CD4-positive, alpha-beta T cell treated with Interleukin-21 for 1 hour (primary cell): ENCODE data around the gene PCBP2.
"Not testable (repeated sequence)": the region's sequence is repeated elsewhere in the genome, so short reads cannot be mapped to it uniquely, and the experiment has no call there.

ENCODE experiments used
- DNase-seq: peaks from one replicate; pipeline ENCODE4 v3.0.0-alpha.2; 2020

The PCBP2 gene

DNA sequence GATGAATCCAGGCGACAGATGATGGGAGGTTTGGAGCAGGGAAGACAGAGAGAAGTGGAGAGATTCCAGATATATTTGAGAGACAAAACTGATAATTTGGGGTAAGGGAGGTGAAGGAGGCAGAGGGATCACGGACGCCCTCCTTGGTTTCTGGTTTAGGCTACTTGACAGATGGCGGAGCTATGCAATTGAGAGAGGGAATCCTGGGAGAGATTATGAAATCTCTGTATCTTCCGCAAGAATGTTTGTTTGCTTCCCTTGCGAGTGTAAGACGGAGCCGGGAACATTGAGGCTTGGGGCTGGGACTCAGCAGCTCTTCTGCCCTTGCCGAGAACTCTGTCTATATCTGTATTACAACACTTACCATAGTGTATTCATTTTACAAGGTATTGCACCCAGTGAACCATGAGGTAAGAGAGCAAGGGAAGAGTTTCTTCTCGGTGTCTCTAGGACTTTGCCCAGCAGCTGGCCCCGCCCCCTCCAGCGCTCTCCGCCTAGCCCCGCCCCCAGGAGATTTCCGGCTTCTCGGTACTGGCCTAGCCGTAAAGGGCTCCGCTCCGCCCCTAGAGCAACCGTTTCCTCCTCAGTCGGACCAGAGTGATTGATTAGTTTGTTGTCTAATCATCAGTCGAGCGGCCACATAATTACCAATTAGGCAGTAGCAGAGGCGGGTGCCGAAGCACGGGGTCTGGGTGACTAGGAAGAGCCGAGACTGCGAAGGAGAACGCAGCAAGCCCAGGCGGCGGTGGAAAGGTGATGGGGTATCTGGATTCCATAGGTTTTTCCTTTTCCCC, 10.7 kb upstream of the PCBP2 start, which contains the start of gene PRR13:
Gene PRR13 (plus strand): TSS at position 695 of the 794 bp plus-strand sequence. CDS start 981 bp downstream, outside the sequence.
- peak; percentile 99 for DNase-seq

DNA sequence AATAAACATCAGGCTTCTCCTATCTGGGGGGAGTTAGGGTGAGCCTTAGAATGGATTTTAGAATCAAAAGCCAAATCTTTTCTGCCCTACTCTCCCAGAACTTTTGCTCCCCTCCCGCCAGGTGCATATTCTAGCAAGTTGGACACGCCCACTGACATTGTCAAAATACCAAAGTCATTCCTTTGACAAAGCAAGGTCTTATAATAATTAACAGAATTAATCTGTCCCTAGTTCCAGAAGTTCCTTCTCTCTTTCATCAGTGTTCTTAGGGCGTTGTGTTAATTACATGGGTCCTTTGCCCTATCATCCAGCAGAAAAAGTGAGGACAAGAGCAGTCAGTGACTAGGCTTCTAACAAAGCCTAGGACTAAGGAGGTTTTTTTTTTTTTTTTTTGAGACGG, 7.9 kb upstream of the PCBP2 start:
- DNase-seq, result no peak

DNA sequence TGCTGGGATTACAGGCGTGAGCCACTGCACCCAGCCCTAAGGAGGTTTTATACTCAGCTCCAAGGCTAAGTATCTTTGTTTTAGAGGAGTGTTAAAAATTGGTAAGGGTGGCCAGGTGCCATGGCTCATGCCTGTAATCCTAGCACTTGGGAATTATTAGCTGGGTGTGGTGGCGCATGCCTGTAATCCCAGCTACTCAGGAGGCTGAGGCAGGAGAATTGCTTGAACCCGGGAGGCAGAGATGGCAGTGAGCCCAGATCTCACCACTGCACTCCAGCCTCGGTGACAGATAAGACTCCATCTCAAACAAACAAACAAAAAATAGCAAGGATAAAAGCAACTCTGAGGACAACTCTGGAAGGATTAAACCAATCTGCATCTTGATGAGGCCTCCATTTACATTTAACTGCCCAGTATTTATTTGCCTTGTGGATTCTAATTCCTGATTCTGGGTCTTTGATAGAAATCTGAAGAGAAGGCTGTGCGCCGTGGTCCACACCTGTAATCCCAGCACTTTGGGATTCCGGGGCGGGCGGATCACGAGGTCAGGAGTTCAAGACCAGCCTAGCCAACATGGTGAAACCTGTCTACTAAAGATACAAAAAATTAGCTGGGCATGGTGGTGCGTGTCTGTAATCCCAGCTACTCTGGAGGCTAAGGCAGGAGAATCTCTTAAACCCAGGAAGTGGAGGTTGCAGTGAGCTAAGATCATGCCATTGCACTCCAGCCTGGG, 7.1 kb upstream of the PCBP2 start:
- not testable (repeated sequence) for DNase-seq

DNA sequence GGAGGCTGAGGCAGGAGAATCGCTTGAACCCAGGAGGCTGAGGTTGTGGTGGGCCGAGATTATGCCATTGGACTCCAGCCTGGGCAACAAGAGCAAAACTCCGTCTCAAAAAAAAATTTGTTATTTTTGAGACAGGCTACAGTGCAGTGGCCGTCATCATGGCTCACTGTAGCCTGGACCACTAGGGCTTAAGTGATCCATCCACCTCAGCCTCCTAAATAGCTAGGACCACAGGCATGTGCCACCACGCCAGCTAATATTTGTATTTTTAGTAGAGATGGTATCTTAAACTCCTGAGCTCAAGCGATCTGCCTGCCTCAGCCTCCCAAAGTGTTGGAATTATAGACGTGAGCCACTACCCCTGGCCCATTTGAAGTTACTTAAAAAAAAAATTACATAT, 966 bp upstream of the PCBP2 start:
- DNase-seq, result no peak

DNA sequence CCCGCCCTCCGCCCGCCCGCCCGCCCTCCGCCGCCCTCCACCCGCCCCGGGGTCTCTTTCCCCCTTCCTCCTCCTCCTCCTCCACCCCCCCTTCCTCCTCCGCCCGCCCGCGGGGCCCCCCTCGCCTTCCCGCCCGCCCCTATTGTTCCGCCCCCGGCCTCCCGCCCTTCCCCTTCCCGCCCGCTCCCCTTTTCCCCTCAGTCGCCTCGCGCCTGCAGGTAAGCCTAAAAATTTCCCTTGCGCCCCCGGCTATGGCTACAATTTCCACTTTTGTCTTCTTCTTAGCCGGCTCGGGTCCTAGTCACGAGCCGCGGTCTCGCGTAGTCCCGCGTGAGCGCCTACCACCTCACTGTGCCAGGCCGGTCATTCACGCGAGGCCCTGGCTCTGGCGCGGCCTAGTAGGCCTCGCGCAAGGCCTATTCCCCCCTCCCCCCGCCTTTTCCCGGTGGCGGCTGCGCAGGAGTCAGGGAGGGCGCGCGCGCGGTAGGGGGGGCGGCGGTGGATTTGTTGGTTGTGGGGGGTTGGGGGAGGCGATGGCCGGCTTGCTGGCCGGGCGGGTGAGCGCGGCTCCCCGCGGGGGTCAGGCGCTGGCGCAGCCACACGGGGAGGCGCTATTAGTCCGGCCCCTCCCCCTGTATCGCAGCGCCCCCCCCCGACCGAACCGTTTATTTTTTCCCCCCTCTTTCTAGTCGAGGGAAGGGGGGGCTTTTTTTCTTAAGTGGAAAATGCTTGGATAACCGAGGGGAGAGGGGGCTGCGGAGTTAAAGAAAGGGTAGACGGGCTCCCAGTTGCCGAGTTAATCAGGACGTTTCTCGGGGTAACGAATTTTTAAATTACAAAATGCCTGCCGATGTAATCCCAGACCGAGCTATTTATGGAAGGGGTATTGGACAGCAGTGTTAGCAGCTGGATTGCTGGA, 516 bp downstream of the PCBP2 start:
- peak; percentile 84 for DNase-seq

DNA sequence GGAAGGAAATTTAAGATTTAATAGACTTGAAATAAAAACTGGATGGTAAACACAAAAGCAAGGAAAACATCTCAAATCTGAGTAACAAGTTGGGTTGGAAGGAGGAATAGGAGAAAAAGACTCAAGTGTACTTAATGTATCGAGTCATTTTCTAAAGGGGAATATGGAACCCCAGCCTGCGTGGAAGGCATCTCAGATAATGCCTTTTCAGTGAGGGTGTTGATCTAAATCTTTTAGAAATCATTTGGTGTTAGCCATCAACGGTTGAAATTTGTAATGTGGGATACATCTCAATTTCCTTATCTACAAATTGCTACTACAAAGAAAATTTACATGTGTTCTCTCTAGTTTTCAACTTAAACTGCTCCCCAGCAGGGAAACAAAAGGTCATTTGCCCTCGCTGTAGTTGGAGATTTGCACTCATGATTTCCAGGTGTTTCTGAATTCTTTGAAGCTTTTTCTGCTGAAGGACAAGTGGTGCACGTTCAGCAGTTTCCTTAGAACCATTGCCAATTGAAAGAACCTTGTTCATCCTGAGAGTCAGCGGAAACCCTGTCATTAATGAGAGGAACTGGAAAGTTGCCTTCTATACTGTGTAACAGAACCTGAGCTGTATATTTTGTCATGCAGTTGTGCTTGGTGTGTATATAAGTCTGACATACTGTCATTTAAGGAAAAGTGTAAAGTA, 2.2 kb downstream of the PCBP2 start:
- DNase-seq, result no peak

DNA sequence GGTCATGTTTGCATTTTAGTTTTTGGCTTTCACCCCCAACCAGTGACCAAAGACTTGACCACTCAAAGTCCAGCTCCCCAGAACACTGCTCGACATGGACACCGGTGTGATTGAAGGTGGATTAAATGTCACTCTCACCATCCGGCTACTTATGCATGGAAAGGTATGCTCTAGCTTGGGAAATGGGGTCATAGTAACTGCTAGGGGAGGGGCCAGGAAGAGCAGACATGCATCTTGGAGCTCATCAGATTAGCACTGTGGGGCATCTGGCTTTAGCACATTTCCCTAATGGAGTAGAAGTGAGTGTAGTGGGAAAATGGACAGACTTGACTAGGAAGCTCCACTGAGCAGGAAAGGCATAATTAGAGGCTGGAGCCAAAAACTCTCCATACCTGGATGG, 2.8 kb downstream of the PCBP2 start:
- DNase-seq, result no peak

DNA sequence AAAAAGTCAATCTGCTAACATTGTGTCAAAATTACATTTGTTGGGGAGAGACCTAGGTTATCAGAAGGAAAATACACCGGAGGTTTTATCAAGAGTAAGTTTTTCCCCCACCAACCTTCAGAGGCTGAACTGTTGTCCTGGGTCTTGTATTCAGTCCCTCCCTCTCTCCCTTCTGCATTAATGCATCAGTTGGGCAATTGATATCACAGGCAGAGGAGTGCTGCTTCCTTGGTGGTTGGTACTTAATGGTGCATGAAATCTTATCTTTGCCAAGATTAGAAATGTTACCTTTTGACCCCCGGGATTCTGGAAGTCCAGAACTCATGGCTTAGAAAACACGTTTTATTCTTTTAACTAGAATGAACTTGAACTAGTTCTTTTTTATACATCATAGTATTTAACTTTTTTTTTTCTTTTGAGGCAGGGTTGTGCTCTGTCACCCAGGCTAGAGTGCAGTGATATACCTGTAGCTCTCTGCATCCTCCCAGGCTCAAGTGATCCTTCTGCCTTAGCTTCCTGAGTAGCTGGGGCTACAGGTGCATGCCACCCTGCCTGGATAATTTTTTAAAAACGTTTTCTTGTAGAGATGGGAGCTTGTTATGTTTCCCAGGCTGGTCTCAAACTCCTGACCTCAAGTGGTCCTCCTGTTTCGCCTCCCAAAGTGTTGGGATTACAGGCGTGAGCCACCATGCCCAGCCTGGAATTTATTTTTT, 4.9 kb downstream of the PCBP2 start:
- no peak for DNase-seq

DNA sequence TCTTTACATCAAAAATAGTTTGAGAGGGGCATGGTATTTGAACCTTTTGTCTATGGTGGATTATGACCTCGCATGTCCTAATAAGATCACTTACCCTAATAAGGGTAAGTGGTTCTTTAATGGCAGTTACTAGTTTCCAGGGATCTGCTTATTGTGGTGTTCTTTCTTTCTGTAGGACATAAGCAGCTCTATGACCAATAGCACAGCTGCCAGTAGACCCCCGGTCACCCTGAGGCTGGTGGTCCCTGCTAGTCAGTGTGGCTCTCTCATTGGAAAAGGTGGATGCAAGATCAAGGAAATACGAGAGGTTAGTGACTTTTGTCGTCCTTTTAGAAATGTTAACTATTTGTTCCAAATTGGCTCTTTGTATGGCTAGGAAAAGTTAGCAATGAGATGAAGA, 7.2 kb downstream of the PCBP2 start:
- no peak for DNase-seq

DNA sequence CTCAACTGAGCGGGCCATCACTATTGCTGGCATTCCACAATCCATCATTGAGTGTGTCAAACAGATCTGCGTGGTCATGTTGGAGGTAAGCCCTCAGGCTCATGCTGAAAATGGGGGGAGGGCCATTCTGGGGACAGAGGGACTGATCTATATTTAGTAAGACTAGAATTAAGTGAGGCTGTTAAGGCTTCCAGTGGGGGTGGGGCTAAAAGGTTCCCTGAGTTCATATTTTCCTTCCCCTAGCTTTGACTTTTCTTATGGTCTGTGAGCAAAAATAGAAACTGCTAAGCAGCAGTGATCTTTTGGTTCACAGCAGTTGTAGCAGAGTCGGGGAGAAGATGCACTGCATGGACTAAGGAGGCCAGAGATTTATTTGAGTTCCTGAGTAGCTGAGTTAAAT, 9.2 kb downstream of the PCBP2 start:
- DNase-seq, result no peak

DNA sequence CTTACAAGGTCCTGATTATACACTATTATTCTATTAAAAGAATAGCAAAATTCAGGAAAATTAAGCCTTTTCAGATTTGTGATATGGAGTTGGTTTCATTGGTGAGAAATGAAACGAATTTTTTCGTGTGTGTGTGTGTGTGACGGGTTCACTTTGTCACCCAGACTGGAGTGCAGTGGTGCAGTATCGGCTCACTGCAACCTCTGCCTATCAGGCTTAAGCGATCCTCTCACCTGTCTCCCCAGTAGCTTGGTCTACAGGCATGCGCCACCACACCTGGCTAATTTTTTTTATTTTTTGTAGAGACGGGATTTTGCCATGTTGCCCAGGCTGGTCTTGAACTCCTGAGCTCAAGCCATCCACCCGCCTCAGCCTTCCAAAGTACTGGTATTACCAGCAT, 9.7 kb downstream of the PCBP2 start:
- no peak for DNase-seq

DNA sequence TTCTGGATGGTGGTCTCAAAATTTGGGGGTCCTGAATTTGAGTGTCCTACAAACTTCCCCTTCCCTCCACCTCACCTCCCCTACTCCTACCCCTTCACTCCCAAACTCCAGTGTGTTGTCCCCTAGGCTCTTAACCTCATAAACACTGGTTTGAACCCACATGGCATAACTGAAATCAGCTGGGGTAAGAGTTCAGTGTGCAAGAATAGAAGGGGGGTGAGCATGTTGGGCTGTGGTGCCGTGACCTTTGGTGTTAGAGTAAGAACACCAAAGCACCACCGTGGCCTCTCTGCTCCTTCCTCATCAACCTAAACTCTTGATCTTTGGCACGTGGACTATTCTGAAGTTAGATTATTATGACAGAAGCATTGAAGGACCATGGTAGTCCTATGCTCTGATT, 11.0 kb downstream of the PCBP2 start:
- DNase-seq, result no peak

DNA sequence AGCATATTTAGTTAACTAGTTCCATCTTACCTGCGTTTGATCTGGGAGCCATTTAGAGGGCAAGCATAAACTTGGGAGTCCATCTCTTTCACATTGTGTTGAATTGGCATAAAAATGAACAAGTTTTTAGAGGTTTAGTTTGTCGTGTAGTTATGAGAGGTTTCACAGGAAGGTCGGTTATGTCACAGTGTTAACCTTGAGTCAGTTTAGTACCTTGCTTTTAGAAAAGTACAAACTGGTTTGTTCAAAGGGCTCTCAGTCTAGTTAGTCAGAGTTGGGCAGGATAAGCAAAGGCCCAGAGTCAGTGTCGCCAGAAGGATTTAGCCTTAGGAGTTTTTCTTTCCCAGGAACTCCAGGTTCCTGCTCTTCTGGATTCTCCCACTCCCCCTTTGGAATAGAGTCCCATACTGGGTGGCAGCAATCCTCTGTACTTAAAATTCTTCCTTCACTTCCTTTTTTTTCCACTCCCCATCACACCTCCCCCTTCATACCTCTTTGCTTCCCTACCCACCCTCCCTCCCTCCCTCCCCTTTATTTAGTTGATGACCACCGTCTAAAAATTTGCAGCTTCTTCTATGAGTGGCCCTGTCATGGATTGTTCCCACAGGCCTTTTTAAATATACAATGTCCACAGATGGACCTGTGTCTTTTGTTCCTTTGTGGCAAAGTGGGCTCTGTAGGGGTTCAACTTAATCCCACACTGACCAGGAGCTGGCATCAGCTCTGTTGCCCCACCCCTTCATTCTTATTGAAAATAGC, 12.1 kb downstream of the PCBP2 start:
- DNase-seq, result no peak

DNA sequence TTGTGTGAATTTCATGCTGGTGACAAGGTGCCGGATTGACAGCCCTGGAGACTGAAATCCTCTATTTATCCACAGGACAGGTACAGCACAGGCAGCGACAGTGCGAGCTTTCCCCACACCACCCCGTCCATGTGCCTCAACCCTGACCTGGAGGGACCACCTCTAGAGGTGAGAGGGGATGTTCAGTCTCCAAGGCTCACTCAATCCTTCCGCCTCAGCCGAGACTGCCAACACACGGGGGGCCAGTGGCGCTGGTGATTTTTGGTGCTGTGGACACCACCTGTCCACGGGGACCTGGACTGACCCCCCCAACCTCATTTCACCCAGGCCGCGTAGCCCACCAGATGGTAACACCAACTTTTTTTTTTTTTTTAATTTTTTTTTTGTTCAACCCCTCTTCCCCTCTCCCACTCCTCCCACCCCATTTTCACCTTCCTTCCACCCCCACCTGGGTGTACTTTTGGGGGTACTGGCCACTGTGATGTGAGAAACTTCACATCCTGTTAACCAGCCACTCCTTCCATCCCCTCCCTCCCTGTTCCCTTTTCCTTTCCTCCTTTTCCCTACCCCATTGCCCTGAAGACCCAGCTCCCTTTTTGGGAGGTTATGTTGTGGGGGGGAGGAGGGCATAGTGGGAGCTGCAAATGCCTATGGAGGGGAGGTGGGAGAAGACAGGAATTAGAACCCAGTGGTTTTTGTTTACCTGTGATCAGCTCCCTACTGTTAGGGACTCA, 12.9 kb downstream of the PCBP2 start:
- no peak for DNase-seq

DNA sequence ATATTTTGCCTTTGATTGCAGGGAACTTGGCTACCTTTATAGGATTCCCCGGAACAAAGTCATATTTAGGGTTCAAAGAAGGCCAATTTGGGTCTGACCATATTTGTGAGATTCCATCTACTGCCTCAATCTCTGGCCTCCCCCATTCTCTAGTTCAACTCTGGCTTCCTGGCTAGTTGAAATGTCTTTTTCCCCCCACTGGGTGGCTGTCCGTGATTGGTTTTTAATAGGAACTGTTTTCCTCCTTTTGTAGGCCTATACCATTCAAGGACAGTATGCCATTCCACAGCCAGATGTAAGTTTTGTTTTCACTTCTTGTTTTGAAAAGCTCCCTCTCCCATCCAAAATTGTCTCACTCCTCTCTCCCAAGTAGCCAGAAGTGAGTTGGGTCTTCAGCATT, 13.8 kb downstream of the PCBP2 start:
- no peak for DNase-seq

DNA sequence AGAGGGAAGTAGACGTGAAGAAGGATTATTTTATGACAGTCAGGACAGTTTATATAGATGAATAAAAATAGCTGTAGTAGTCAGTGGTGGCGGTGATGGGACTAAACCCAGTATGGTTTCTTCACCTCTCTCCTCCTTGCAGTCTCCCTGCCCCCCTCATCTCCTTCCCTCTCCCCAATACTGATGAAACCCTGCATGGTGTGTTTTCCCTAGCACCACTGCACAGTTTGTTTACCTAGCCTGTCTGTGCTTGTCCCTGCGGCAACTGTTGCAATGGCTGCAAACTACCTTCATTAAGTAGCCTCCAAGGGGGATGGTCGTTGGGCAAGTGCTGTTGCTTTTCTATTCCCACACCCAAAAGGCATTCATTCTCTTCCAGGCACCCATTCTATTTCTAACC, 14.7 kb downstream of the PCBP2 start:
- no peak for DNase-seq

DNA sequence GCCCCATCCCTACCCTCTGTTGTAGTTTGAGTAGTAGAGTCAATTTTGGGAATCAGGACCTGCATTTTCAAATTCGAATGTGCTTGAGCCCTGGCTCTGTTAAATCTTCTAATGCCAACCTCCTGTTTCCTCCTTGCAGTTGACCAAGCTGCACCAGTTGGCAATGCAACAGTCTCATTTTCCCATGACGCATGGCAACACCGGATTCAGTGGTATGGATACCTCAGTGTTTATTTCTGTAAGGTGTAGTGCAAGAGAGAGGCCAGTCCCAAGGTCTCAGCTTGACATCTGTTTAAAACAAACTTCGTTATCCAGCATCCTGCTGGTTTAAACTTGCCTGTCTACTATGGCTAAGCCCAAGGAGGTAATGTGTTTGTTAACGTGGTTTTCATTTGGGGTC, 15.2 kb downstream of the PCBP2 start:
- no peak for DNase-seq

DNA sequence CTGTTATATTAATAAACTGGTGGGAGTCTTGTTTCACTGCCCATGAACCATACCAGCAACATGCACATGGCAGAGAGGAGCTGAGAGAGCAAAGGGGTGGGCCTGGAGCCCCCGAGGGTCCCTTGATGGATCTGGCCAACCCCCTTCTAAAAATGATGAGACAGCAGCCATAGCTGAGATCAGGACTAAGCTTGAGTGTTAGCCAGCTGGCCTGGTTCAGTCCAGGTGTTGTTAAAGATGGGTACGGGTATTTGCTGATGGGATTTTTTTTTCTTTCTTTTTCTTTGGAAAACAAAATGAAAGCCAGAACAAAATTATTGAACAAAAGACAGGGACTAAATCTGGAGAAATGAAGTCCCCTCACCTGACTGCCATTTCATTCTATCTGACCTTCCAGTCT, 16.0 kb downstream of the PCBP2 start:
- DNase-seq, result no peak

DNA sequence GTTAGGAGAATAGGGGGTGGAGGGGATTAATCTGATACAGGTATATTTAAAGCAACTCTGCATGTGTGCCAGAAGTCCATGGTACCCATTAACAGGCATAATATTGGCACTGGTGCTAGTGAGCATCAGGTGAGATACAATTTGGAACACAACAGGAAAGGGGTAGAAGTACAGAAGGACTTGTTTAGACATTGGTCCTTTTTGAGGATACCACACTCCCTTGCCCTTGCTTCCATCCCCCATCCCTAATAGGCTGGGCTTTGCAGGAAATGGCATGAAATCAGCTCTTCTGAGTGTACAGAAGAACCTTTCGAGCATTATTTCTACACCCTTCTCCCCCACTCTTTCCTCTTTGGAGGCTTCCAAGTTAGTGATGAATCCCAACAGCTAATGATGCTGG, 16.4 kb downstream of the PCBP2 start:
- DNase-seq, result no peak

DNA sequence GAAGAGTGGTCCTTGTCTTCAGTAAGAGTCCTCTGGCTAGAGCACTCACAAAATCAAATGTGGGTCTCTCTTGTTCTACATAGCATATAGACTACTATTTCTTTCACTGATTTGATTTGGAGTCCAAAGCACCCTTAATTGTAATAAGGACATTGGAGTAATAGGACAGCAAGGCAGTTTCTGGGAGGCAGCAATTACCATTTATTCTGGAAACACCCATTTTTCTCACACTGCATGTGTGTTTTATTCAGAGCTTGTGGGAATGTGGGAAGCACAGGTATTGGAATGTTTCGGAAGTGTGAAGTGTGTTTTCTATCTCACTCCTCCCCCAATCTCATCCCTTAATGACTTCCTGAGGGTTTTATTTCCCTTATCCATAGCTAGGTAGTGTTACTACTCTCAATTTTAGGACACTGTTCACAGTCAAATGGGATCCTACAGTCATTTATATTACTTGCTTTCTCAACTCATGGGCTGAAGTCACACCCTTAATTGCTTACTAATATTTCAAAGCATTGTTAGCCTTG, 20.2 kb downstream of the PCBP2 start:
- no peak for DNase-seq
